Bronchial epithelial cell (primary cell): ENCODE measurements around the gene RPTOR. TPM values are rescaled to one million over a fixed set of nuclear protein-coding genes. Genes with fewer than 3 reads are reported as not detected.
A peak's percentile ranks its signal among the peaks of the same experiment; 100 is the strongest.

Experiments used
- DNase-seq: peaks from one replicate; pipeline ENCODE4 v3.0.0-alpha.2; 2010; ENCODE audit warnings: low read depth
- FAIRE-seq: peaks from 2 replicates; lab custom pipeline; 2011; peaks lifted over from hg19 to GRCh38; lab: Jason Lieb, UNC
- H3K27me3 ChIP-seq: 2 replicates; pipeline ENCODE4 v1.5.1; 2011; ENCODE audit warnings: low read length; ENCODE audit not compliant: control insufficient read depth, insufficient read depth
- H3K36me3 ChIP-seq: 2 replicates; pipeline ENCODE4 v1.5.1; 2011; ENCODE audit warnings: low read length; ENCODE audit not compliant: control insufficient read depth, insufficient read depth
- H3K4me3 ChIP-seq: 2 replicates; pipeline ENCODE4 v1.5.1; 2011; ENCODE audit warnings: mild to moderate bottlenecking, low read depth, low read length, control low read depth
- total RNA-seq: library from RNA; depleted of rRNA; stranded (reverse); fragments of >200 nt; gene quantifications from 2 replicates; pipeline ENCODE4 v1.2.1, GENCODE V29; 2014
- TF ChIP-seq, protein P1 (sequence below): IDR thresholded peaks from 2 replicates; pipeline ENCODE4 v1.5.1; 2011; ENCODE audit warnings: mild to moderate bottlenecking, moderate library complexity, low read length, control low read depth, inconsistent platforms; ENCODE audit not compliant: insufficient read depth, severe bottlenecking

Gene RPTOR
- total RNA-seq, 1 donor from 2014 or later = 14.0 TPM

DNA sequence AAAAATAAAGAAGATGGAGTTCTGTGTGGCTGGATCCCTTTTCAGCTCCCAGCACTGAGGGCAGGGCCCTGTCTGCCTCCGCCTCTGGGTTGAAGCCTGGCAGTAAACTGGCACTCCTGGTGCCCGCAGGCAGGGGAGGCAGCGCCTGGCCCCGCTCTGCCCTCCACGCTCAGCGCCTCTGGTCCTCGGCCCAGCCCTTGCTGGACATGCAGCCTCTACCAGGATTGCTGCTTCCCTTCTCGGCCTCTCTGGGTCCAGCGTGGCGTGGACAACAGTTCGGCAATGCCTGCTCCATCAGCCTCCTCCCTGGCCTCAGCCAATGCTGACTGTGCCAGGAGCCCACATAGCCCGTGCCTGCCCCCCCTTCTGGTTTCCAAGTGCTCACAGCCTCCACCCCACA lies 362.6 kb downstream of the RPTOR start:
- FAIRE-seq (no peak), DNase-seq (no peak)
- no peaks in the 10 kb centered on the region for H3K27me3 ChIP-seq
- TF ChIP-seq, protein P1, sequence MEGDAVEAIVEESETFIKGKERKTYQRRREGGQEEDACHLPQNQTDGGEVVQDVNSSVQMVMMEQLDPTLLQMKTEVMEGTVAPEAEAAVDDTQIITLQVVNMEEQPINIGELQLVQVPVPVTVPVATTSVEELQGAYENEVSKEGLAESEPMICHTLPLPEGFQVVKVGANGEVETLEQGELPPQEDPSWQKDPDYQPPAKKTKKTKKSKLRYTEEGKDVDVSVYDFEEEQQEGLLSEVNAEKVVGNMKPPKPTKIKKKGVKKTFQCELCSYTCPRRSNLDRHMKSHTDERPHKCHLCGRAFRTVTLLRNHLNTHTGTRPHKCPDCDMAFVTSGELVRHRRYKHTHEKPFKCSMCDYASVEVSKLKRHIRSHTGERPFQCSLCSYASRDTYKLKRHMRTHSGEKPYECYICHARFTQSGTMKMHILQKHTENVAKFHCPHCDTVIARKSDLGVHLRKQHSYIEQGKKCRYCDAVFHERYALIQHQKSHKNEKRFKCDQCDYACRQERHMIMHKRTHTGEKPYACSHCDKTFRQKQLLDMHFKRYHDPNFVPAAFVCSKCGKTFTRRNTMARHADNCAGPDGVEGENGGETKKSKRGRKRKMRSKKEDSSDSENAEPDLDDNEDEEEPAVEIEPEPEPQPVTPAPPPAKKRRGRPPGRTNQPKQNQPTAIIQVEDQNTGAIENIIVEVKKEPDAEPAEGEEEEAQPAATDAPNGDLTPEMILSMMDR = no peak
- H3K4me3 ChIP-seq = no peak overlapping the region
- H3K36me3 ChIP-seq = peaks cover 5% of the 10 kb centered on the region

DNA sequence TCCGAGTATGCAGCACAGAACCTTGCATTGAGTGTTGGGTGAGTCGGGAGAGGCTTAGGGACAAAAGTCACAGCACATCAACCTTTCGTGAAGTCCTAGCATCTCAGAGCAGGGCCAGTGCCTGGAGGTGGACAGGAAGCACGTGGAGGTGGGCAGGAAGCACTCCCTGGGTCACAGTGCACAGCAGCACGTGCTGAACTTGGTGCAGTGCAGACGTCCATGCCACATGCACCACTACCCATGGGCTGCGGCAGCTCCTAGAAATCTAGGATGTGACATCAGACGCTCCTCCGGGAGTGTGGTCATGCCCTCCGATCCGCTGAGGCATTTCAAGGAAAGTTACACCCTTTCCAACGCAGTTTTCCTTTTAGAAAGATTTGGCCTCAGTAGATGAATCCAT lies 363.6 kb downstream of the RPTOR start:
- DNase-seq (no peak), FAIRE-seq (peak; percentile 83)
- Histone ChIP-seq H3K27me3 (no peaks in the 10 kb centered on the region), H3K36me3 (peaks cover 5% of the 10 kb centered on the region), H3K4me3 (no peak overlapping the region)
- TF ChIP-seq, protein P1 = no peak

DNA sequence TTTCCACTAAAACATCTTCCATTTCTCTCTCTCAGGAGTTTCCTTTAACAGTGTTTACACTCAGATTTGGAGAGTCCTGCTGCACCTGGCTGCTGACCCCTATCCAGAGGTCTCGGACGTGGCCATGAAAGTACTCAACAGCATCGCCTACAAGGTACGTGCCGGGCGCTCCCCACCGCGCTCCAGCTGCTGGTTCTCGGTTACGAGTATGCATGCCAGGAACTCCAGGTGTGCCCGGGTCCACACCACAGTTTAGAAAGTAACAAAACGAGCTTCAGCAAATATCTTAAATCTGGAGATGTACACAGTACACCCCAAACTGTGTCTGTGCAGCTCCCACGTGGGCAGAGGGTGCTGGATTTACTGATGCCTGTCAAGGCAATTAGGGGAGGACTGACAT lies 364.1 kb downstream of the RPTOR start:
- DNase-seq = no peak
- no peak for FAIRE-seq
- H3K36me3 ChIP-seq = peaks cover 5% of the 10 kb centered on the region
- TF ChIP-seq, protein P1 = no peak
- H3K4me3 ChIP-seq = no peak overlapping the region
- no peaks in the 10 kb centered on the region for H3K27me3 ChIP-seq

DNA sequence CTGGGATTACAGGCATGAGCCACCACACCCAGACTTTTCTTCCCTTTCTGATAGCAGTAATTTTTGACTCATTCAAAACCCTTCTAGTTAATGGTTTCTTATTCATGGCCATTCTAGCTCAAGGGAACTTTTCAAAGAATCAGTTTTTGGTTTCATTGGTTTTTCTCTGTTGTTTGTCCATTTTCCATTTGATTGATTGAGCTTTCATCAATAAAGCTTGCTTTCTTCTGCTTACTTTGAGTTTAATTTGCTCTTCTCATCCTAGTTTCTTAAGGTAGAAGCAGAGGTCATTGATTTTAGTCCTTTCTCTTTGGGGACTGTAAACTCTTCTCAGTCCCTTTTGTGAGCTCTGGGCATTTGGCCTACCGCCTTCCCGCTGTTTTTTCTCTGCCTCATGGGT lies 365.0 kb downstream of the RPTOR start:
- Histone ChIP-seq H3K4me3 (no peak overlapping the region), H3K36me3 (peaks cover 3% of the 10 kb centered on the region), H3K27me3 (no peaks in the 10 kb centered on the region)
- TF ChIP-seq, protein P1 = no peak
- no peak for FAIRE-seq
- DNase-seq = no peak

DNA sequence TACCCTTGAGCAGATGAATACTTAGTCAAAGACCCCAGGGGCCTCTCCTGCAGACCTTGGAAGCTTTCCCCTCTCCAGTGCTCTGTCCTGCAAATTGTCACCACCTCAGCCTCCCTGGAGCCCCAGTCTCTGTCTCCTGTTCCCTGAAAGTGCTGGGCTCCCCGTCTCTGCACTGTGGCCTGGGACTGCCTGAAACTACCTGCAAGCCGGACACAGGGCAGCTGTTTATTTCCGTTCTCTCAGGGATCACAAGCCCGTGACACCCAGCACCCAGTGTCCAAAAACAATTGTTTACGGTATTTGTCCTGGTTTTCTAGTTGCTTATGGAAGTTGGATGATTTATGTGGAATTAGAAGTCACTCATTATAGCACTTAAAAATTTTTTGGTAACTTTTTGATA lies 365.4 kb downstream of the RPTOR start:
- H3K36me3 ChIP-seq = peaks cover 3% of the 10 kb centered on the region
- no peaks in the 10 kb centered on the region for H3K27me3 ChIP-seq
- FAIRE-seq (no peak), DNase-seq (no peak)
- TF ChIP-seq, protein P1 = no peak
- no peak overlapping the region for H3K4me3 ChIP-seq

DNA sequence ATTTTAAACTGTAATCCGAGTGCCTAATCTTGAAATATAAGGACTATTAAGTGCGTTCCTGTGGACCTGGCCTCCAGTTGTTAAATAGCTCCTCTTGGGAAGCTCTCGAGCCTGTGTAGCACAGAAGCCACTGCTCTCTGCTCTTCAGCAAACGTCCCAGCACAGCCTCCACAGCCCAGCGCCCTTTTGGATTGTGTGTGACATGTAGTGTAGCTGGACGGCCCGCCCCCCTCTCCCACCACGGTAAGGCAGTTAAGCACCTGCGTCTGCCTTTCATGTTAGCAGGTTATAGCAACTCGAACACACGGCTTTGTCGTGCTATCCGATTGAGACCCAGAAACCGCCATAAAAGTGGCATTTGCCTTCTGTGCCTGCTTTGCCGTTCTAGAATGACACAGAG lies 367.8 kb downstream of the RPTOR start:
- no peaks in the 10 kb centered on the region for H3K27me3 ChIP-seq
- no peaks in the 10 kb centered on the region for H3K36me3 ChIP-seq
- no peak for DNase-seq
- H3K4me3 ChIP-seq = no peak overlapping the region
- no peak for FAIRE-seq
- TF ChIP-seq, protein P1 = no peak
